ENCODE measurements around the gene SLC25A46.
"Not testable (repeated sequence)": the region's sequence is repeated elsewhere in the genome, so short reads cannot be mapped to it uniquely, and the experiment has no call there.

SLC25A46 gene

GRCh38 chr5:110757118-110757729 lies 18.4 kb downstream of the SLC25A46 start:
- DNase-seq = no peak

GRCh38 chr5:110760158-110760557 lies 21.4 kb downstream of the SLC25A46 start:
- no peak for DNase-seq

GRCh38 chr5:110768138-110768860 lies 29.5 kb downstream of the SLC25A46 start:
- DNase-seq = no peak

GRCh38 chr5:110769000-110769681 lies 30.3 kb downstream of the SLC25A46 start:
- no peak for DNase-seq

- DNase-seq = no peak
Measured at GRCh38 chr5:110770286-110770685, 31.5 kb downstream of the SLC25A46 start.

GRCh38 chr5:110784901-110785300 lies 46.1 kb downstream of the SLC25A46 start:
- no peak for DNase-seq

- no peak for DNase-seq
Measured at GRCh38 chr5:110785356-110785755, 46.5 kb downstream of the SLC25A46 start.

GRCh38 chr5:110788006-110788405 lies 49.2 kb downstream of the SLC25A46 start:
- not testable (repeated sequence) for DNase-seq

GRCh38 chr5:110790673-110791072 lies 51.9 kb downstream of the SLC25A46 start:
- DNase-seq = no peak

GRCh38 chr5:110802998-110803397 lies 64.2 kb downstream of the SLC25A46 start:
- no peak for DNase-seq

- DNase-seq = no peak
Measured at GRCh38 chr5:110803467-110804326, 64.9 kb downstream of the SLC25A46 start.

- no peak for DNase-seq
Measured at GRCh38 chr5:110807169-110807568, 68.4 kb downstream of the SLC25A46 start.

GRCh38 chr5:110809006-110809405 lies 70.2 kb downstream of the SLC25A46 start:
- no peak for DNase-seq

Measured in GOT3 (cell line).